Activated CD4-positive, alpha-beta T cell treated with anti-CD3 and anti-CD28 coated beads for 24 hours (primary cell): Measurements from ENCODE around the gene SMARCA4.
"Not testable (repeated sequence)": the region's sequence is repeated elsewhere in the genome, so short reads cannot be mapped to it uniquely, and the experiment has no call there.

Source experiments
- DNase-seq, 2 donors: peaks; one replicate each; pipeline ENCODE4 v3.0.0-alpha.2; 2020; ENCODE audit warnings: low read depth in 2 of 2

Gene SMARCA4

DNA sequence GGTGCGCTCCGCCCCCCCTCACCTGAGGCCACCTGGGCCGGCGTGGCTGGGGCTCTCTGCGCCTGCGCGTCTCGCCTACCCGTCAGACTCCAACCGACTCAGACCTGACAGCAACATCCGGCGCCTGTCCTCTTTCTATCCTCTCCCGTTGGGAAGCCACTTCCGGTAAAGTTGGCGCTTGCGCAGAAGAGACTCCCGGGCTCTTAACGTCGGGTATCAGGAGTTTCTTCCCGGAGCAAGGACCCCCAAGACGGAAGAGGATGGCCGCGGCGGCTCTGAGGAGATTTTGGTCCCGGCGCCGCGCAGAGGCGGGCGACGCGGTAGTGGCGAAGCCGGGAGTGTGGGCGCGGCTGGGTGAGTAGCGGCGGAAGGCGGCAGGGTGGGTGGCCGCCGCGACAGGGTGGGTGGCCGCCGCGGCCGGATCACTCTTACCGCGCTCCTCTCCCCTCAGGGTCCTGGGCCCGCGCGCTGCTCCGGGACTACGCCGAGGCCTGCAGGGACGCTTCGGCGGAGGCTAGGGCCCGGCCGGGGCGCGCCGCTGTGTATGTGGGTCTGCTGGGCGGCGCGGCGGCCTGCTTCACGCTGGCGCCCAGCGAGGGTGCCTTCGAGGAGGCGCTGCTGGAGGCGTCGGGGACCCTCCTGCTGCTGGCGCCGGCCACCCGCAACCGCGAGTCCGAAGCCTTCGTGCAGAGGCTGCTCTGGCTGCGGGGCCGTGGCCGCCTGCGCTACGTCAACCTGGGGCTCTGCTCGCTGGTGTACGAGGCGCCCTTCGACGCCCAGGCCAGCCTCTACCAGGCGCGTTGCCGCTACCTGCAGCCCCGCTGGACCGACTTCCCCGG is 32.0 kb upstream of the SMARCA4 start, which contains the start of the genes TIMM29 and YIPF2:
TSS of gene TIMM29 (plus strand) at position 249 of the 839 bp plus-strand sequence. CDS start at position 261, 12 bp downstream.
TSS of gene YIPF2 (minus strand) at position 77 of the 839 bp plus-strand sequence. CDS start 229 bp downstream, outside the sequence.
- DNase-seq = peak; percentile 93 to 94

DNA sequence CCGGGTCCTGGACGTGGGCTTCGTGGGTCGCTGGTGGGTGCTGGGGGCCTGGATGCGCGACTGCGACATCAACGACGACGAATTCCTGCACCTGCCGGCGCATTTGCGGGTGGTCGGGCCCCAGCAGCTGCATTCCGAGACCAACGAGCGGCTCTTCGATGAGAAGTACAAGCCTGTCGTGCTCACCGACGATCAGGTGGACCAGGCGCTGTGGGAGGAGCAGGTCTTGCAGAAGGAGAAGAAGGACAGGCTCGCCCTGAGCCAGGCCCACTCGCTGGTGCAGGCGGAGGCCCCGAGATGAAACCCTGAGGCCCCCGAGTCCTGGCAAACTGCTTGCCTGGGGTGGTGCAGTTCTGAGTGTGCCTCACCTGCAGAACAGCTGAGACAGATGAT is 31.4 kb upstream of the SMARCA4 start:
- DNase-seq = no peak

DNA sequence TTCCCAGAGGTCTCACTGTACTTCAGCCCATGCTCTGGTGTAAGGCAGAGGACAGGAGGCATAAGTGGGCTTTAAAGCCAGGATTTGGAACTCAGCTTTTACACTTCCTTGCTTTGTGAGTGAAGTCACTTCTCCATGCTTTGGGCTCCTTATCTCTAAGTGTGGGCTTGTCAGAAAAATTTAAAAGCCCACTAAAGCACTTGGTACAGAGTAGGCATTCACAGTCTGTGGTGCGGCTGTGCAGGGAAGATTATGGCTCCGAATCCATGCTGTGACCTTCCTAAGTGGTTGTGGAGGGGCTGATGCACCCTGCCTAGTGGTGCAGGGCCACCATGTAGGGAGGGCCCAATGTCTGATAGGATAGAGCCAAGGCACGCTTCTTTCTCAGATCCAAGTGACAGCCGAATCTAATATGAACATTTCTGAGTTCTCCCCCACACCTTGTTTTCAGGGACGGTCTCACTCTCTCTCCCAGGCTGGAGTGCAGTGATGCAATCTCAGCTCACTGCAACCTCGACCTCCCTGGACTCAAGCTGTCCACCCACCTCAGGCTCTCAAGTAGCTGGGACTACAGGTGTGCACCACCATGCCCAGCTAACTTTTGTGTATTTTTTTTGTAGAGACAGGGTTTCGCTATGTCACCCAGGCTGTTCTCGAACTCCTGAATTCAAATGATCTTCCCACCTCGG is 25.3 kb upstream of the SMARCA4 start:
- no peak for DNase-seq

- peak in 1 of 2 donors; percentile 23 for DNase-seq
These were observed 24.2 kb upstream of the SMARCA4 start for GRCh38 chr19:10936661-10937084.

DNA sequence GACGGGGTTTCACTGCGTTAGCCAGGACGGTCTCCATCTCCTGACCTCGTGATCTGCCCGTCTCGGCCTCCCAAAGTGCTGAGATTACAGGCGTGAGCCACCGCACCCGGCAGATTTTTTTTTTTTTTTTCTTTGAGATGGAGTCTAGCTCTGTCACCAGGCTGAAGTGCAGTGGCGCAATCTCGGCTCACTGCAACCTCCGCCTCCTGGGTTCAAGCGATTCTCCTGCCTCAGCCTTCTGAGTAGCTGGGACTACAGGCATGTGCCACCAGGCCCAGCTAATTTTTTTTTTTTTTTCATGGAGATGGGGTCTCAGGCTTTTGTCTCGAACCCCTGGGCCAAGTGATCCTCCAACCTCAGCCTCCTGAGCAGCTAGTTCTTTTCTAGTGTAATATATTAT is 19.2 kb upstream of the SMARCA4 start:
- not testable (repeated sequence) for DNase-seq

DNA sequence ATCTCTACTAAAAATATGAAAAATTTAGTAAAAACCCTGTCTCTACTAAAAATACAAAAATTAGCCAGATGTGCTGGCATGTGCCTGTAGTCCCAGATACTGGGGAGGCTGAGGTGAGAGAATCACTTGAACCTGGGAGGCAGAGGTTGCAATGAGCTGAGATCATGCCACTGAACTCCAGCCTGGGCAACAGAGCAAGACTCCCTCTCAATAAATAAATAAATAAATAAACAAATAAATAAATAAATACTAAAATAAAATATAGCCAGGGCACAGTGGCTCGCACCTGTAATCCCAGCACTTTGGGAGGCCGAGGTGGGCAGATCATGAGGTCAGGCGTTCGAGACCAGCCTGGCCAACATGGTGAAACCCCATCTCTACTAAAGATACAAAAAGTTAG is 17.4 kb upstream of the SMARCA4 start:
- not testable (repeated sequence) for DNase-seq

DNA sequence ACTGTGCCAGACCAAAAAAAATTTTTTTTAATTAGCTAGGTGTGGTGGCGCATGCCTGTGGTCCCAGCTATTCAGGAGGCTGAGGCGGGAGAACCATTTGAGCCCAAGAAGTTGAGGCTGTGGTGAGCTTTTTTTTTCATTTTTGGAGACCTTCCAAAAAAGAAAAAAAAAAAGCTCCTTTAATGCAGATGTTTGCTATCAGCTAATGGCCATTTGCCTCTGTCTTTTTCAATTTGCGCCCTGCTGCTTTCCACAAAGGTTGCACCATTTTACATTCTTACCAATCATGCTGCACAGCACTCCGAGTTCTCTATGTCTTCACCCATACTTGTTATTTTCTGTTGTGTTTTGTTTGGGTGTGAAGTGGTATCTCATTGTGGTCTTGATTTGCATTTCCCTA is 15.6 kb upstream of the SMARCA4 start:
- no peak for DNase-seq

DNA sequence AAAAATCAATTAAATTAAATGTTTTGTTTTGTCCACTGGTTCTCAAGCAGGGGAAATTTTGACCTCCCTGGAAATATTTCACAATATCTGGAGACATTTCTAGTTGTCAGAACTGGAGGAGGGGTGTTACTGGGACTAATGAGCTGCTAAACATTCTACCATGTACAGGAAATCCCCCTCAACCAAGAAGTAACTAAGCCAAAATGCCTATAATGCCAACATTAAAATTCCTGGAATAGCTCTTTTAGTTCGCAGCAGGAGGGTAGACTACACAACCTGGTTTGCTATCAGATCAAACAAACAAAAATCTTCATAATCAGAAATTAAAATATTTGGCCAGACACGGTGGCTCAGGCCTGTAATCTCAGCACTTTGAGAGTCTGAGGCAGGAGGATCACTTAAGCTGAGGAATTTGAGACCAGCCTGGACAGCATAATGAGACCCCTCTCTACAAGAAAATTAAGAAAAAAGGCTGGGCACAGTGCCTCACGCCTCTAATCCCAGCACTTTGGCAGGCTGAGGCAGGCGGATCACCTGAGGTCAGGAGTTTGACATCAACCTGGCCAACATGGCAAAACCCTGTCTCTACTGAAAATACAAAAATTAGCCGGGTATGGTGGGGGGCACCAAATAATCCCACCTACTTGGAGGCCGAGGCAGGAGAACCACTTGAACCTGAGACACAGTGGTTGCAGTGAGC is 13.7 kb upstream of the SMARCA4 start:
- DNase-seq = no peak

- DNase-seq = no peak
These were observed 8.0 kb upstream of the SMARCA4 start for GRCh38 chr19:10952809-10953208.

- not testable (repeated sequence) for DNase-seq
These were observed 1.4 kb upstream of the SMARCA4 start for GRCh38 chr19:10959277-10959968.

DNA sequence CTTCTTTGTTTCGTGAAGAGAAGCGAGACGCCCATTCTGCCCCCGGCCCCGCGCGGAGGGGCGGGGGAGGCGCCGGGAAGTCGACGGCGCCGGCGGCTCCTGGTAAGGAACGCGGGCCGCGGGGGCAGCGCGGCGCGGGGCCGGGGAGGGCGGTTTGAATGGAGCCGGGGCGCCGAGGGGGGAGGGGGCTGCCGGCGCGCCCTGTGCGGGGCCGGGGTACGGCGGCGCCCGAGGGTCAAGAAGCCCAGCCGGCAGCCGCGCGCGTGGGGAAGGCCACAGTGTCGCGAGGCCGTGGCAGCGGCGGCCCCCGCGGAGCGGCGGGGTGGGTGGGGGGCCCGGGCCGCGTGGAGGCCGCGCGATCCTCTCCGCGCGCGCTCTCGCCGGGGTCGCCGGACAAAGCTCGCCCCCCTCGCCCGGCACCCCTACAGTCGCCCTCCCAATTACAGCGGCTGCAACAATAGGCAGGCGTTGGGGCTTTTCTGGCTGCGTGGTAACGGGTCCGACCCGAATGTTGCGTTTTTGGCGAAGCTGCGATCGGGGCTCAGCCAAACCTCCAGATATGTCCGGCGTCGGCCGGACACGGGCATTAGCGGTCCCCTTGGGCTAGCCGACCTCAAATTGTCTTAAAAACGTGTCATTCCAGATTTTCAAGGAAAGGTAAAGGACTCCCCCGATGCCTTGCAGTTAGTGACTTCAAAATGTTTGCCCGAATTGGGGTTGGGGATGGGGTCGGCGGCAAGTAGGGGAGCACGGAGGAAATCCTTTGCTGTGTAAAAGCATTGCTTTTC is 437 bp downstream of the SMARCA4 start:
- no peak for DNase-seq

DNA sequence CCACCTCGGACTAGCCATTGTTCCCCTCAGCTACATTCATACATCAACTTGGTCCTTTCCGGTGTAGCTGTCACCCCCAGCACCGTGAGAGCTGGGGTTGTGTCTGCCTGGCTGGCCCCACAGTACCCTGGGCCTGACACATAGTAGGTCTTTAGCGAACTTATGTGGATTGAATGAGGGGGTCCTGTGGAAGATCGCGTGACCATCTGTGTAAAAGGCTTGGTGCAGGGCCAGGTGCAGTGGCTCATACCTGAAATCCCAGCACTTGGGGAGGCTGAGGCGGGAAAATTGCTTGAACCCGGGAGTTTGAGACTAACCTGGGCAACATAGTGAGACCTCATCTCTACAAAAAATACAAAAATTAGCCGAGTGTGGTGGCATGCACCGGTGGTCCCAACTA is 2.0 kb downstream of the SMARCA4 start:
- no peak for DNase-seq

GRCh38 chr19:10963865-10964264 is 3.0 kb downstream of the SMARCA4 start:
- no peak for DNase-seq

GRCh38 chr19:10964903-10965302 is 4.1 kb downstream of the SMARCA4 start:
- DNase-seq = no peak

- no peak for DNase-seq
These were observed 4.6 kb downstream of the SMARCA4 start for GRCh38 chr19:10965398-10965797.

DNA sequence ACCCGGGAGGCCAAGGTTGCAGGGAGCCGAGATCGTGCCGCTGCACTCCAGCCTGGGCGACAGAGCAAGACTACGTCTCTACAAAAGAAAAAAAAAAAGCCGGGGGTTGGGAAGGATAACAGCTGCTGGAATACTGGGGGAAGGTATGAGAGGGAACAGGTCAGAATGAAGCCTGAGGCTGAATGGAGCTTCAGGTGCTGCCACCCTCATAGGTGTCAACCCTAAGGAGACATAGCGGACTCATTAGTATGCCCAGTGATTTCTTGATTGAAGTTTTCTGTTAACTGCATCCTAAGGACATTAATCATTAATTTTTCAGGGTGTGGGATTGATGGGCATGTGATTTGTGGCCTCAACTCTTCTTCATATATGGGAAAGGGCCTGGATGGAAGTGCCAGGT is 6.0 kb downstream of the SMARCA4 start:
- DNase-seq = no peak

DNA sequence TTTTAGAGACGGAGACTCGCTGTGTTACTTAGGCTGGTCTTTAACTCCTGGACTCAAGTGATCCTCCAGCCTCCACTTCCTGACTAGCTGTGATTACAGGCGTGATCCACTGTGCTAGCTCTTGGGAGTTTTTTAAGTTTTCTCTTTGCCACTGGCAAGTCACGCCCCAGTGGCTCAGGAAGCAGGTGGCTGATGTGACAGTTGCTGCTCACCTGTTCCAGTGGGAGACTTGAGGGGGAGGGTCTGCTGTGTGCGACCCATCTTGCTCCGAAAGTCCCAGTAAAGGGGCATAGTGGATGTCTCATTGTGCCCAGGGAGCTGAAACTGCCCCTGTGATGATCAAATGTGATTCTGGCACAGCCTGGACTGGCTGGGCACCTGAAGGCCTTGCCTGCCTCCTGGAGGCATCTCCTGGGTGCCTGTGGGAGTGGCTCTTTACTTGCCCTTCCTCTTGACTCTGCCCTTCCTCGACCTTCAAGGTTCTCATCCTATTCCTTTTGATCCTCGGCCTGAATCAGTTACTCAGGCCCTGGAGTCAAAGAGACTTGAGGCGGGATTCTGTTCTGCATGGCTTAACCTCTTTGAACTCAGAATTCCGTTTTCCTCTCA is 7.8 kb downstream of the SMARCA4 start:
- DNase-seq = no peak

GRCh38 chr19:10971107-10971726 is 10.4 kb downstream of the SMARCA4 start:
- DNase-seq = no peak

DNA sequence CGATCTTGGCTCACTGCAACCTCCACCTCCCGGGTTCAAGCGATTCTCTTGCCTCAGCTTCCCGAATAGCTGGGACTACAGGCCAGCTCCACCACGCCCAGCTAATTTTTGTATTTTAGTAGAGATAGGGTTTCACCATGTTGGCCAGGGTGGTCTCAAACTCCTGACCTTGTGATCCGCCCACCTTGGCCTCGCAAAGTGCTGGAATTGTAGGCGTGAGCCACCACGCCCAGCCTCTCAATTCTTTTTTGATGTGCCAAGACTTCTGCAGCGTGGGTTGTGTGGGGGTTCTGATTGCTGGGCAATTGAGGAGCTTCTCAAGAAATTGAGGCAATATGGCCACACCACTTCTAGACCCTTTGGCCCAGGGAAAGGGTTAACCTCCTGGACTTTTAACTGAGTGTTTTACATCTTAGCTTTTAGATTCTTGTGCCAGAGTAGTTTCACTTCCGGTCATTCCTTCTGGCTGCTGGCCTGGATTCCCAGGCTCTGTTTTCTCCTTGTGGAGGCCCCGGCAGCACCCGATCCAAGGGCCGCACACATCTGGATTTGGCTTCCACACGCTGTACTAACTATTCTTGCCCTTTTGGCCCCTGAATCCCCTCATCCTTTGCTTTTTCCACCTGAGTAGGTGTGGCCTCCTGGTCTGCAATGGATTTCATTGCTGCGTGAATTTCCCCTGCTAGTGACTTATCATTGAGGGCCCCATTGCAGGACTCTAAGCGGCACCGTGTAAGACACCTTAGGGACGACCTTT is 14.7 kb downstream of the SMARCA4 start:
- DNase-seq = no peak
